Renal cortical epithelial cell (primary cell): Measurements from ENCODE around the gene CEP350. TPM values are rescaled to one million over a fixed set of nuclear protein-coding genes. Genes with fewer than 3 reads are reported as not detected.
A peak's percentile ranks its signal among the peaks of the same experiment; 100 is the strongest.
"Not testable (repeated sequence)": the region's sequence is repeated elsewhere in the genome, so short reads cannot be mapped to it uniquely, and the experiment has no call there.

Source experiments
- DNase-seq: peaks from one replicate; pipeline ENCODE4 v3.0.0-alpha.2; 2011; ENCODE audit warnings: low read depth
- total RNA-seq: library from RNA; depleted of rRNA; stranded (reverse); fragments of >200 nt; gene quantifications from 2 replicates; pipeline ENCODE4 v1.2.3, GENCODE V29; 2014

CEP350 gene
- total RNA-seq, 1 donor from 2014 or later: 53.5 TPM

- DNase-seq: no peak
These were observed 29.5 kb downstream of the CEP350 start for GRCh38 chr1:179984101-179984500.

- no peak for DNase-seq
These were observed 30.3 kb downstream of the CEP350 start for GRCh38 chr1:179984942-179985341.

GRCh38 chr1:179990847-179991246, 36.2 kb downstream of the CEP350 start:
- DNase-seq: no peak

- DNase-seq: no peak
These were observed 41.0 kb downstream of the CEP350 start for GRCh38 chr1:179995576-179995975.

DNA sequence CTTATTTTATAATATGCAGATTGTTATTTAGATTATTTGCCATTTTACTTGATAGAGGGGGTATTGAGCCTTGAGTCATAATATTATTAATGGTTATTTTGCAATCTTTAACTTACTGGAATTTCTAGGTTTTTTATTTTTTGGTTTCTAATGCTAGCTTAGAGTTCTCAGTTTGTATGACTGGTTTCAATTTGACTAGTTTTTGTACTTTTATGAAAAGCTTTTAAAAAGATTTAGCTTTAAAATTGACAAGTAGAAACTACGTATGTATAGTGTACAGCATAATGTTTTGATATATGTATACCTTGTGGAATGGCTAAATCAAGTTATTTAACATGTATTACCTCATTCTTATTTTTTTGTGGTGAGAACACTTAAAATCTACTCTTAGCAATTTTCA, 41.5 kb downstream of the CEP350 start:
- DNase-seq: no peak

DNA sequence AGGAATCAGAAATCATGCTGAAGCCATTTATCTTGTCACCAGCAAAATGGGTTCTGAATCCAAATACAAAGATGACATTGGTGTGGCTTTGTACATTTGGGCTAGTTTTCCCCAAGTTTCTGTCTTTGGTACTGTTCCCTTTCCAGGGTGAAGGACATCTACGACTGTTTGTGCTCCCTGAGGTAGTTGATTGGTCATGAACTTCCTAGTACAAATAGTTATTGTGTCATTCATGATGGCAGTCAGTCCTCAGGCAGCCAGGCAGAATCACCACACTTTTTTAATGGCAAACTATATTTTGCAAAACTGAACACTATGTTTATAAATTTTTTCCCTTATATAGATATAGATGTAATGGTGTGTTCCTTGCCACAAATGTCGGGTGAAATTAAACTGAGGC, 46.0 kb downstream of the CEP350 start:
- DNase-seq: no peak

DNA sequence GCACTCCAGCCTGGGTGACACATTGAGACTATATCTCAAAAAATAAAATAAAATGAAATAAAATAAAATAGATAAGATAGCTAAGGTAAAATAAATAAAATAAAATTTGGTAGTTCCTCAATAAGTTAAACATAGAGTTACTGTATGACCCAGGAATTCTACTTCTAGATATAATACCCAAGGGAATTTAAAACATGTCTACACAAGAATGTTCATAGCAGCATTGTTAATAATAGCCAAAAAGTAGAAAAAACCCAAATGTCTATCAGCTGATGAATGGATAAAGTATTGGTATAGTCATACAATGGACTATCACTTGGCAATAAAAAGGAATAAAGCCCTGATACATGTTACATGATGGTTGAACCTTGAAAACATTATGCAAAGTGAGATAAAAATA, 47.8 kb downstream of the CEP350 start:
- no peak for DNase-seq

DNA sequence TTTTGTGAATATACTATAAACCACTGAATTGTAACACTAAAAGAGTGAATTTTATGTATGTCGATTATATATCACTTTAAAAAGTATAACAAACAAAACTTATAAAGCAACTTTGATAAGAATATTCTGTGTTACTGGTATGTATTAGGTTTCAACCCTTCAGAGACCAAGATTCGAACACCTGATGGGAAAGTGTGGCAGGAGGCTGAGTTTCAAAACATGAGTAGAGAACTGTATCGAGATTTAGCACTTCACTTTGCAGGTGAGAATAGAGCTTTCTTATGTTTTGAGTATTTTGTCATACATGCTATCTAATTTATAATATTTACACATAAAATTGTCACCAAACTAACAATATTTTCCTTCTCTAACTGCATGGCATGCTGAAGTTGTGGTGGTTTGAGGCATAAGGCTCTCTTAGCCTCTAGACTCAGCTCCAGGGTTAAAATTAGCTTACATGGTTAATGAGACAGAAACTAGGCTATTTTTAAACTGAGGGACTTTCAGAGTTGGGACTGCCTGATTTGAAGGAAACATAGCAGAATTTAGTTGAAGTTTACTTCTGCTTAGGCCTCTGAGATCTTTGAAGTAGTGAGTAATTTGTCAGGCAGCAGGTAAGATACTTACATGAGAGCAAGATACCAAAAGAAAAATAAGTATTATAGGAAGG, 48.6 kb downstream of the CEP350 start:
- peak; percentile 2 for DNase-seq

DNA sequence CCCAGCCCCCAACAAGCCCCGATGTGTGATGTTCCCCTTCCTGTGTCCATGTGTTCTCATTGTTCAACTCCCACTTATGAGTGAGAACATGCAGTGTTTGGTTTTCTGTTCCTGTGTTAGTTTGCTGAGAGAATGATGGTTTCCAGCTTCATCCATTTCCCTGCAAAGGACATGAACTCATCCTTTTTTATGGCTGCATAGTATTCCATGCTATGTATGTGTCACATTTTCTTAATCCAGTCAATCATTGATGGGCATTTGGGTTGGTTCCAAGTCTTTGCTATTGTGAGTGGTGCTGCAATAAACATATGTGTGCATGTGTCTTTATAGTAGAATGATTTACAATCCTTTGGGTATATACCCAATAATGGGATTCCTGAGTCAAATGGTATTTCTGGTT, 52.2 kb downstream of the CEP350 start:
- not testable (repeated sequence) for DNase-seq

GRCh38 chr1:180020017-180020416, 65.4 kb downstream of the CEP350 start:
- no peak for DNase-seq

- DNase-seq: no peak
These were observed 71.9 kb downstream of the CEP350 start for GRCh38 chr1:180026556-180026955.

DNA sequence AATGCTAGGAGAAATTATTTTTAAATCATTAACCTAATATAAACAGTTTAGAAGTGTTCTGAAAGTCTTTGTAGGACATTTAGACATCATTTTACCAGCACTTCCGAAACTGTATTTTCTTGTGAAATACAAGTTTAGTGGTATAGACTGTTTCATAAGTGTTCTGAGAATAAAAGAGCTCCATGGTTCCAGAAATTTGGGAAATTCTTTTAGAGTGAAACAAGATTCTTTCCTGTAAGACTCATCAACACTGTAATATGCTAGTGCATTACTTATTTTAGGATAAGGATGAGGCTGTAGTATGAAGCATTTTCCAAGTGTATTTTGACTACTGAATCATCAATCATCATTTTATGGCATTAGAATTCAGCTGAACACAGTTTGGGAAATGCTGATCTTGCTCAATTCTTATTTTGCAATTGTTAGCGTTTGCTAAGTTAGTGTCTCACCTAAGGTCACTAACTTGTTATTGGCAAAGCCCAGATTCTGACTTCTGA, 73.4 kb downstream of the CEP350 start:
- no peak for DNase-seq

- DNase-seq: no peak
These were observed 74.3 kb downstream of the CEP350 start for GRCh38 chr1:180028864-180029263.

GRCh38 chr1:180029524-180030135, 75.0 kb downstream of the CEP350 start:
- no peak for DNase-seq

DNA sequence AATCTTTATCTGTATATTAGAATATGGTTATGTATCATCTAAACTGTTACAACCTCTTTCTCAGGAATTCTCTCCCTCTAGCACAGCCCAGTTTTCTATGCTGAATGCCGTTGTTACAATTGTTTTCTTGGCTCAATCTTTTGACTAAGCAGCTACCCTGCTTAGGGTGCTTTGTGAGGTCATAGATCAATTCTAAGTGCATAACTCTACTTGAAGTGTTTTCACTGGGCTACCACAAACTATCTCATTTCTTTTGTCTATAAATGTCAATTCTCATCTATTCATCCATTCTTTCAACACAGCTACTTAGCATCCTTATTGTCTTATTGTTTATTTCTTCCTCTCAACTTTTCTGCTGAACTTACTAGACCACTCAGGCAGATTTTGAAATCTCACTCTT, 77.1 kb downstream of the CEP350 start:
- no peak for DNase-seq

DNA sequence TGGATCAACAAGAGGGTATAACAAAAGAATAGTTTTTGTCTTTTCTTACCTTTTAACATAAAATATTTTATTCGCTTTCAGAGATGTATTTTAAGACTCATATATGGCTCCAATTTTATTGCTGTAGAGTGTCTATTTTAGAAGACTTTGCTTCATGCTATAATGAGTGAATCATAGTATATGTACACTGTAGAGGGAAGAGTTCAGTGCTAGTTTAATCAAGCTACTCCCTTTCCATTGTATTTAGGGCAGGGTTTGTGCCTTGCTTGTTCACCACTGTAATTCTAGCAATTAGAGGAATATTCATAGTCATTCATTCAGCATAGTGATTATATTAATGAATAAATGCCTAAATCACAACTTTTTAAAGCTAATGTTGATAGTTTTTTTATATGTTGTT, 78.8 kb downstream of the CEP350 start:
- DNase-seq: no peak

- DNase-seq: peak; percentile 27
These were observed 85.4 kb downstream of the CEP350 start for GRCh38 chr1:180040034-180040433.

DNA sequence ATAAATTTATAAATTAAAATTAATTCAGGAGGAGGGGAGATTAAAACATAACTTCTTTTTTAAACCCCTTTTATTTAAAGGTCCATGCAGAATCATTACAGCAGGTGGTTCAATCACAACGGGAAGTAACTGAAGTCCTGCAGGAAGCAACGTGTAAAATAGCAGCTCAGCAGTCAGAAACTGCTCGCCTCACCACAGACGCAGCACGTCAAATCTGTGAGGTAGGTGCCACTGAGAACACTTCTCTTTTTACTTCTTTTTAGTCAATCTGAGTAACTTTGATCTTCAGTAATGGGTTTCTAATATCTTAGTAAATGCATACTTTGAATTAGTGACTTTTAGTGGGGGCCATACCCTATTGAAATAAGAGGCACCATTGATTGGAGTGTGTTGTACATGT, 87.0 kb downstream of the CEP350 start:
- DNase-seq: no peak

DNA sequence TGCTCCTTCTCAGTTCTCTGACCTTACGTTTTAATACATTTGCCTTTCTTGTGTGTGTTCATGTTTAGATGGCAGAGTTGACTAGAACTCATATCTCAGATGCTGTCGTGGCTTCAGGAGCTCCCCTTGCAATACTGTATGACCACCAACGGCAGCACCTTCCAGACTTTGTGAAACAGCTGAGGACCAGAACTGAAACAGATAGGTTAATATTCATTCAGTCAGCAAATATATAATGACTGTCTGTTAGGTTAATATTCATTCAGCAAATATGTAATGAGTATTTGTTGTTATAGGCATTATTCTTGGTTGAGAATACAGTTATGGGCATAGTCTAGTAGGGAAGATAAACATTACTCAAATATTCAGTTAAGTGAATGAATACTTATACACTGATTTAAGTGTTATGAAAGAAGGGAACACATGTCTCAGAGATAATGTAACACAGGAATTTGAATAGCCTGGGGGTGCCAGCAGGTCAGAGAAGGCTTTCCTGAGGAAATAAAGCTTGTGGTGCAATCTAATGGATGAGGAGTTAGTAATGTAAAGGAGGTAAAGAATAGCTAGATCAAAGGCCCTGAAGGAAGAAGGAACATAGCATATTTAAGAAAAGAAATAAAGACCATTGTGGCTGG, 88.5 kb downstream of the CEP350 start:
- DNase-seq: no peak

DNA sequence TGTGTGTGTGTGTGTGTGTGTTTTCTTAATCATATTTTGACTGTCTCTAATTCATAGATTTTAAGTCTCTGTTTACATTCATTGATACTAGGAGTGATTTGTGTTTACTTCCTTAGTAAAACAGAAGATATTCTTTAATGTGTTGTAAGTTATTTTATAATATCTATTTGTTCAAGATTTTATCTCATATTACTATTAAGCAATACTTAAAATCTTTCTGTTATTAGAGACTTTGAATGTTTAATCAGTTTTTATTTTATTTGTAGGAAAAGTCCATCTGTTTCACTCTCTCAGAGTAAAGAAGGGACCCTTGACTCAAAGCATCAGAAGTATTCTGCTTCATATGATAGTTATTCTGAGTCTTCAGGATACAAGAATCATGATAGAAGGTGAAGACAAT, 89.2 kb downstream of the CEP350 start:
- no peak for DNase-seq

DNA sequence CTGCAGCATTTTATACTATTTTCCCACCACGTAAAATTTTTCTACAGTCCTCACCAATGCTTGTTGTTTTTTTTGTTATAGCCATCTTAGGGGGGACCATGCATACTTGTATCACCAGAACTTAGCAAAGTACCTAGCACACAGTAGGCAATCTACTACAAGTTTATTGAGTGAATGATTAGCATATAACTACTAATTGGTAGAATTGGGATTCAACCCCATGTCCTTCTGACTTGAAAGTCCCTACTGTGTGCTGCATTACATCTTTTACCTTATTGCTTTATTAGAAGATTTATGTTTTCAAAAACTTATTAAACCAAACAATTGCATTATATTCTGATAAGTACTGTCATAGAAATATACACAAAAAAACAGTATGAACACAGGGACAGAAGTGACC, 92.1 kb downstream of the CEP350 start:
- DNase-seq: no peak

DNA sequence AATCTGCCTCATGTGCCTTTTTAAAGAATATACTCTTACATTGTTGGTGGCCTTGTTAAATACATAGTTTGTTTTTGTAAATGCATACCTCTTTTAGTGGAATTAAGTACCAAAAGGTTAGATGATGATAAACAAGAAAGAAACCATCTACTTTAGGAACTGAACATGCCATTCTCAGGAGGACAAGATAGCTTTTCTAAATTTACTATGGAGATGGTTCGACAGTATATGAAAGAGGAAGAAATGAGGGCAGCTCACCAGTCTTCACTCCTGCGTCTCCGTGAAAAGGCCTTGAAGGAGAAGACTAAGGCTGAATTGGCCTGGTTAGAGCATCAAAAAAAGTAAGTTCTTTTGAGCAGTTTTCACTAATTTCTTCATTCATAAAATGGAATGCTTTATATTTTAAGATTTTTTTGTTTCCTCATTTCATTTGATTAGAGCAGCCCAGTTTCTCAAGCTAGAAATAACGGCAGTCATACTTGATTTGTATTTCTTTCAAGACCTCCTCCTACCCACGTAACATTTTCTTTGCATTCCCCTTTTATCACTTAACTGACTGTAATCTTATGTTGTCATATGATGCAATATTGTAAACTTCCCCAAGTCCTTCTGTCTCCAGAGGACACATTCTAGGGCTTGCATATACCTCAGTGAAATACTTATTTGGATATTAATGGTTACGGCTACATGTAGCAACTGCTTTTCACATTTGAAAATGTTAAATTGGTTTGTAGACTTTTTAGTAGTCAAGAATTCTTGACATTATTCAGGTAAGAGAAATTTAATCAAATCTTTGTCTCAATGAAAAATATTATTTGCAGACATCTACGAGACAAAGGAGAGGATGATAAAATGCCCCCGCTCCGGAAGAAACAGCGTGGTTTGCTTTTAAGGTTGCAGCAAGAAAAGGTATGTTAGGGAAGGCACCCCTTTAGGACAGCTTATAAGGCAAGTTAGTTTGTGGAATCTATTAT, 99.3 kb downstream of the CEP350 start:
- DNase-seq: no peak
